ENCODE measurements around the gene CXCL16. TPM values are rescaled to one million over a fixed set of nuclear protein-coding genes. Genes with fewer than 3 reads are reported as not detected.

CXCL16 gene
- total RNA-seq, 1 experiment from 2014 or later: 4.5 TPM

DNA sequence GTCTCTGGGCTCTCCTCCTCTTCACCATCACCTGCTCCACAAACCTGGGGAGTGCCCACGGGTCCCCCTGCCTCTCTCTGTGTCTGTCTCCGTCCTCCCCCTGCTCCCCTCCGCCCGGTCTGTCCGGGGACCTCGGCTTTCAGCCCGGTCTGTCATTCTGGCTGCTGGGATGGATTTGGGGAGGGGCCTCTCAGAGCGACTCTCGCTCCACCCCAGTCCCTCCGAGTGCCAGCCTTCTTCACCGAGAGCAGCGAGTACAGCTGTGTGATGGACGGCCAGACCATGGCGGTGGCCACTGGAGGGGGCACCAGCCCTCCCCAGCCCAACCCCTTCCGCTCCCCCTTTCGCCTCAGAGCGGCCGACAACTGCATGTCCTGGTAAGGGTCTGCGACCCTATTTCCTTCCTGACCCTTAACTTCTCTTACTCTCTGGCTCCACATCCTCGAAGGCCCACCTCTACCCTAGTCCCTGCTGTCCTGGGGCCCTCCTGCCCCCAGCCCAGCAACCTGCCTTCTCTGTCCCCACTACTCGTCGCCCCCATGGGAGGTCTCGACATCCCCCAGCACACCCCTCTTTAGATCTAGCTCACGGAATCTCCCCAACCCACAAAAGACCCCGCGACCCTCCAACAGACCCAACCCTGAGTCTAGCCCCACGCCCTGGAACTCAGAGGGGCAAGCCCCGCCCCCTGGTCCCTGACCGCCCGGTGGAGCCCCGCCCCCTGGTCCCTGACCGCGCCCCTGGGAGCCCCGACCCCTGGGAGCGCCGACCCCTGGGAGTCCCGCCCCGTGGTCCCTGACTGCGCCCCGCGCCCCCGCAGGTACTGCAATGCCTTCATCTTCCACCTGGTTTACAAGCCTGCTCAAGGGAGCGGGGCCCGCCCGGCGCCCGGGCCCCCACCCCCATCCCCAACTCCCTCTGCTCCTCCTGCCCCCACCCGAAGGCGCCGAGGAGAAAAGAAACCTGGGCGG lies 5.6 kb upstream of the CXCL16 start:
- TF ChIP-seq, protein P1, sequence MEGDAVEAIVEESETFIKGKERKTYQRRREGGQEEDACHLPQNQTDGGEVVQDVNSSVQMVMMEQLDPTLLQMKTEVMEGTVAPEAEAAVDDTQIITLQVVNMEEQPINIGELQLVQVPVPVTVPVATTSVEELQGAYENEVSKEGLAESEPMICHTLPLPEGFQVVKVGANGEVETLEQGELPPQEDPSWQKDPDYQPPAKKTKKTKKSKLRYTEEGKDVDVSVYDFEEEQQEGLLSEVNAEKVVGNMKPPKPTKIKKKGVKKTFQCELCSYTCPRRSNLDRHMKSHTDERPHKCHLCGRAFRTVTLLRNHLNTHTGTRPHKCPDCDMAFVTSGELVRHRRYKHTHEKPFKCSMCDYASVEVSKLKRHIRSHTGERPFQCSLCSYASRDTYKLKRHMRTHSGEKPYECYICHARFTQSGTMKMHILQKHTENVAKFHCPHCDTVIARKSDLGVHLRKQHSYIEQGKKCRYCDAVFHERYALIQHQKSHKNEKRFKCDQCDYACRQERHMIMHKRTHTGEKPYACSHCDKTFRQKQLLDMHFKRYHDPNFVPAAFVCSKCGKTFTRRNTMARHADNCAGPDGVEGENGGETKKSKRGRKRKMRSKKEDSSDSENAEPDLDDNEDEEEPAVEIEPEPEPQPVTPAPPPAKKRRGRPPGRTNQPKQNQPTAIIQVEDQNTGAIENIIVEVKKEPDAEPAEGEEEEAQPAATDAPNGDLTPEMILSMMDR (conservative IDR thresholded peaks at IDR 0.05): peak; percentile 38; the same call in 2 of the 3 replicates
- no CpG with 5 or more reads among the region's 51 CpGs for WGBS (ENCODE audit: extremely low coverage, insufficient read length, low lambda C conversion rate)
- Histone ChIP-seq H2BK20ac (ENCODE audit: low read depth, low read length, poor library complexity, severe bottlenecking) (no peak overlapping the region), H3K18ac (ENCODE audit: insufficient read length, low read depth, low read length) (no peak overlapping the region), H2BK12ac (ENCODE audit: insufficient read length, low read depth, low read length) (no peak overlapping the region), H3K27ac (ENCODE audit: insufficient read length, low read depth, low read length) (no peak overlapping the region), H3K9ac (ENCODE audit: extremely low read depth, insufficient read length, low read length) (no peak overlapping the region), H3K9me3 (ENCODE audit: control insufficient read depth, low read depth, low read length) (no peaks in the 10 kb centered on the region), H2BK15ac (ENCODE audit: low read depth, low read length) (no peak overlapping the region), H2AFZ (ENCODE audit: low read length) (no peak overlapping the region), H3K23ac (ENCODE audit: insufficient read length, low read depth, low read length) (no peak overlapping the region), H3K56ac (ENCODE audit: insufficient read length, low read depth, low read length) (no peak overlapping the region), H3K27me3 (ENCODE audit: insufficient read depth, low read length) (peaks cover 14% of the 10 kb centered on the region; the same call in 1 of the 2 replicates), H4K8ac (replicated peaks; ENCODE audit: insufficient read length, low read depth, low read length) (no peak overlapping the region), H3K79me1 (ENCODE audit: insufficient read depth, low read depth, low read length, poor library complexity, severe bottlenecking) (no peaks in the 10 kb centered on the region), H2AK5ac (ENCODE audit: insufficient read length, low read length) (no peak overlapping the region), H3K79me2 (ENCODE audit: insufficient read depth, low read length) (no peaks in the 10 kb centered on the region), H2BK120ac (ENCODE audit: low read depth, low read length, poor library complexity, severe bottlenecking) (no peak overlapping the region), H3T11ph (ENCODE audit: low read length) (no peak overlapping the region), H4K91ac (ENCODE audit: insufficient read length, low read depth, low read length) (no peak overlapping the region), H4K5ac (ENCODE audit: insufficient read length, low read depth, low read length) (no peak overlapping the region), H3K4me2 (ENCODE audit: insufficient read depth, insufficient read length, low read length) (peak overlapping the region; percentile 62), H3K23me2 (ENCODE audit: insufficient read length, low read depth, low read length, poor library complexity, severe bottlenecking) (no peaks in the 10 kb centered on the region), H2BK5ac (ENCODE audit: insufficient read length, low read length) (no peak overlapping the region), H3K14ac (ENCODE audit: insufficient read depth, low read length) (no peak overlapping the region), H3K4ac (ENCODE audit: low read depth, low read length) (no peak overlapping the region), H4K20me1 (ENCODE audit: control insufficient read depth, insufficient read depth, insufficient read length) (no peaks in the 10 kb centered on the region), H3K4me1 (ENCODE audit: insufficient read depth, low read length) (no peaks in the 10 kb centered on the region)
- DNase-seq: peak; percentile 95
- peak overlapping the region; percentile 27 to 74 (median 44); a peak in 4 of 7 replicates for H3K27ac Mint-ChIP-seq
- peaks cover 72% of the 10 kb centered on the region for H3K27me3 Mint-ChIP-seq (ENCODE audit: low read depth)
- peak overlapping the region; percentile 77 to 89 for H3K4me3 Mint-ChIP-seq
- H3K9me3 Mint-ChIP-seq: no peaks in the 10 kb centered on the region
- H3K4me1 Mint-ChIP-seq: peaks cover 21 to 23% of the 10 kb centered on the region in 2 experiments
- H3K36me3 Mint-ChIP-seq (ENCODE audit: insufficient read depth in 1 of 3, low read depth in 3 of 3): no peaks in the 10 kb centered on the region; a peak in 1 of 7 replicates

All from H9 (cell line).